IMR-90 (cell line): ENCODE data around the gene HS3ST6. TPM values are rescaled to one million over a fixed set of nuclear protein-coding genes. Genes with fewer than 3 reads are reported as not detected.

Experiments used
- ATAC-seq: fragments of 200-7000 bp; cut with Tn5 transposase; 2 replicates; pipeline ENCODE4 v1.9.1; 2020; ENCODE audit warnings: low read depth, mild to moderate bottlenecking, moderate library complexity
- BruUV-seq: library from RNA; stranded (reverse); fragments of 400-500 nt; replicated peaks from 2 replicates; lab custom pipeline; 2021; lab: Mats Ljungman, UMichigan
- CTCF ChIA-PET: fragments of 300-600 bp; formaldehyde crosslinking; extraction: SDS; loops from one replicate; lab custom pipeline; 2021; ENCODE audit warnings: antibody characterized with exemption; lab: Yijun Ruan, JAX
- POLR2A ChIA-PET: fragments of 300-600 bp; sonication (Branson Sonifier 250); formaldehyde crosslinking; loops from one replicate; lab custom pipeline; 2022; ENCODE audit warnings: antibody characterized with exemption; ENCODE audit not compliant: unreplicated experiment; lab: Charles Lee
- DNase-seq: peaks from one replicate; pipeline ENCODE4 v3.0.0; 2013
- H2AFZ ChIP-seq: replicated peaks from 2 replicates; pipeline ENCODE3; 2013; ENCODE audit warnings: low read length, mild to moderate bottlenecking; ENCODE audit not compliant: poor library complexity
- H2AK5ac ChIP-seq: 2 replicates; pipeline ENCODE4 v1.6.1; 2013; ENCODE audit warnings: low read depth, low read length, inconsistent platforms
- H2AK9ac ChIP-seq: replicated peaks from 2 replicates; pipeline ENCODE3; 2013; ENCODE audit warnings: mild to moderate bottlenecking, low read depth, low read length, moderate library complexity; ENCODE audit not compliant: poor library complexity
- H2BK120ac ChIP-seq: 2 replicates; pipeline ENCODE4 v1.6.1; 2013; ENCODE audit warnings: low read depth, low read length, inconsistent platforms
- H2BK15ac ChIP-seq: 3 replicates; pipeline ENCODE4 v1.6.1; 2013; ENCODE audit warnings: low read depth, low read length, inconsistent platforms
- H2BK20ac ChIP-seq: 2 replicates; pipeline ENCODE4 v1.6.1; 2013; ENCODE audit warnings: low read depth, mild to moderate bottlenecking, inconsistent platforms, low read length, moderate library complexity
- H2BK5ac ChIP-seq: 2 replicates; pipeline ENCODE4 v1.6.1; 2013; ENCODE audit warnings: mild to moderate bottlenecking, low read depth, low read length, inconsistent platforms; ENCODE audit not compliant: poor library complexity, severe bottlenecking
- H3K14ac ChIP-seq: replicated peaks from 2 replicates; pipeline ENCODE4 v1.6.1; 2013; ENCODE audit warnings: low read depth, low read length, inconsistent platforms
- H3K18ac ChIP-seq: 2 replicates; pipeline ENCODE4 v1.6.1; 2013; ENCODE audit warnings: low read depth, low read length, control low read depth
- H3K23ac ChIP-seq: 2 replicates; pipeline ENCODE4 v1.6.1; 2013; ENCODE audit warnings: low read depth, low read length, inconsistent platforms
- H3K27ac ChIP-seq: 2 replicates; pipeline ENCODE4 v1.5.1; 2013; ENCODE audit warnings: mild to moderate bottlenecking, control low read depth, low read length; ENCODE audit not compliant: insufficient read depth
- H3K27me3 ChIP-seq: 2 replicates; pipeline ENCODE4 v1.6.1; 2013; ENCODE audit warnings: low read length; ENCODE audit not compliant: control insufficient read depth, insufficient read depth
- H3K36me3 ChIP-seq: 2 replicates; pipeline ENCODE4 v1.6.1; 2013; ENCODE audit warnings: low read length, mixed read lengths; ENCODE audit not compliant: control insufficient read depth, insufficient read depth
- H3K4ac ChIP-seq: 2 replicates; pipeline ENCODE4 v1.6.1; 2013; ENCODE audit warnings: low read depth, low read length, inconsistent platforms
- H3K4me1 ChIP-seq: 2 replicates; pipeline ENCODE4 v1.6.1; 2013; ENCODE audit warnings: low read length, mixed read lengths; ENCODE audit not compliant: control insufficient read depth, insufficient read depth
- H3K4me2 ChIP-seq: 2 replicates; pipeline ENCODE4 v1.6.1; 2013; ENCODE audit warnings: low read depth, mild to moderate bottlenecking, control low read depth, low read length, moderate library complexity
- H3K4me3 ChIP-seq: 2 replicates; pipeline ENCODE4 v1.5.1; 2013; ENCODE audit warnings: low read depth, mild to moderate bottlenecking, control low read depth, low read length, moderate library complexity; ENCODE audit not compliant: insufficient read depth
- H3K56ac ChIP-seq: 2 replicates; pipeline ENCODE4 v1.6.1; 2013; ENCODE audit warnings: low read length, inconsistent platforms; ENCODE audit not compliant: insufficient read depth; ENCODE audit errors: extremely low read depth
- H3K79me1 ChIP-seq, 2 experiments: 2 replicates each; pipeline ENCODE4 v1.6.1; 2013; ENCODE audit warnings: low read length in 2 of 2, inconsistent platforms in 1 of 2, low read depth in 1 of 2
- H3K9ac ChIP-seq: 2 replicates; pipeline ENCODE4 v1.6.1; 2013; ENCODE audit warnings: low read depth, low read length, control low read depth
- H3K9me1 ChIP-seq: 2 replicates; pipeline ENCODE4 v1.6.1; 2013; ENCODE audit warnings: low read length, inconsistent platforms; ENCODE audit not compliant: insufficient read depth
- H3K9me3 ChIP-seq: 2 replicates; pipeline ENCODE4 v1.6.1; 2013; ENCODE audit warnings: low read length; ENCODE audit not compliant: control insufficient read depth, insufficient read depth
- H4K20me1 ChIP-seq: 2 replicates; pipeline ENCODE4 v1.6.1; 2013; ENCODE audit warnings: low read length, inconsistent platforms; ENCODE audit not compliant: insufficient read depth
- H4K5ac ChIP-seq: 2 replicates; pipeline ENCODE4 v1.6.1; 2013; ENCODE audit warnings: mild to moderate bottlenecking, low read depth, low read length, control low read depth
- H4K8ac ChIP-seq, 2 experiments: 2 replicates each; pipeline ENCODE4 v1.6.1; 2013; ENCODE audit warnings: low read depth in 2 of 2, low read length in 2 of 2, control low read depth in 1 of 2, inconsistent platforms in 1 of 2
- H4K91ac ChIP-seq: 2 replicates; pipeline ENCODE4 v1.6.1; 2013; ENCODE audit warnings: low read depth, low read length, inconsistent platforms; ENCODE audit not compliant: insufficient read depth
- BHLHE40 ChIP-seq: fragments of 150-350 bp; IDR thresholded peaks from 2 replicates; pipeline ENCODE4 v1.6.1; 2016; ENCODE audit warnings: mild to moderate bottlenecking, low read depth, low read length
- CEBPB ChIP-seq: IDR thresholded peaks from 2 replicates; pipeline ENCODE4 v1.6.1; 2012; ENCODE audit warnings: low read depth, low read length, improper control_type of control experiment
- CHD1 ChIP-seq: IDR thresholded peaks from 2 replicates; pipeline ENCODE4 v1.6.1; 2012; ENCODE audit warnings: low read depth, low read length, improper control_type of control experiment
- ELK1 ChIP-seq: fragments of 150-350 bp; IDR thresholded peaks from 2 replicates; pipeline ENCODE4 v1.6.1; 2016; ENCODE audit warnings: low read depth, mild to moderate bottlenecking, low read length, moderate library complexity, borderline replicate concordance
- FOS ChIP-seq: fragments of 150-350 bp; IDR thresholded peaks from 2 replicates; pipeline ENCODE4 v1.6.1; 2016; ENCODE audit warnings: low read depth, low read length
- MAFK ChIP-seq: IDR thresholded peaks from 2 replicates; pipeline ENCODE4 v1.6.1; 2012; ENCODE audit warnings: low read depth, low read length, improper control_type of control experiment
- MAZ ChIP-seq: IDR thresholded peaks from 2 replicates; pipeline ENCODE4 v1.6.1; 2012; ENCODE audit warnings: low read depth, mild to moderate bottlenecking, low read length, improper control_type of control experiment, moderate library complexity, borderline replicate concordance
- MXI1 ChIP-seq: IDR thresholded peaks from 2 replicates; pipeline ENCODE4 v1.6.1; 2012; ENCODE audit warnings: low read depth, mild to moderate bottlenecking, low read length, moderate library complexity, borderline replicate concordance
- POLR2A ChIP-seq: IDR thresholded peaks from 2 replicates; pipeline ENCODE4 v1.6.1; 2012; ENCODE audit warnings: mild to moderate bottlenecking, low read depth, low read length
- RAD21 ChIP-seq: IDR thresholded peaks from 2 replicates; pipeline ENCODE4 v1.6.1; 2012; ENCODE audit warnings: low read length, improper control_type of control experiment
- RCOR1 ChIP-seq: IDR thresholded peaks from 2 replicates; pipeline ENCODE4 v1.6.1; 2012; ENCODE audit warnings: mild to moderate bottlenecking, low read length, improper control_type of control experiment; ENCODE audit not compliant: insufficient replicate concordance
- RFX5 ChIP-seq: IDR thresholded peaks from 2 replicates; pipeline ENCODE4 v1.8.0; 2012; ENCODE audit warnings: low read depth, mild to moderate bottlenecking, low read length, moderate library complexity
- SMC3 ChIP-seq: fragments of 150-350 bp; IDR thresholded peaks from 2 replicates; pipeline ENCODE4 v1.6.1; 2016; ENCODE audit warnings: low read depth, mild to moderate bottlenecking, antibody characterized with exemption, low read length, moderate library complexity
- USF2 ChIP-seq: fragments of 150-350 bp; IDR thresholded peaks from 2 replicates; pipeline ENCODE4 v1.6.1; 2017; ENCODE audit warnings: mild to moderate bottlenecking, antibody characterized with exemption, low read length, low read depth
- WGBS, 2 experiments: methylation state at CpG; one replicate each; pipeline versions ENCODE4 v1.1.5 to v1.1.7; 2013; ENCODE audit warnings: missing lambda C conversion rate in 2 of 2; ENCODE audit not compliant: insufficient read length in 1 of 2; ENCODE audit errors: extremely low coverage in 2 of 2; 5-methylcytosine and 5-hydroxymethylcytosine counted together
- dilution Hi-C: fragments of 300-500 bp; cut with HindIII; formaldehyde crosslinking; loops from one replicate; pipeline ENCODE4 v1.14.3; 2018; ENCODE audit warnings: low sequenced_read_pairs; ENCODE audit not compliant: unreplicated experiment
- in situ Hi-C: fragments of 300-500 bp; cut with MboI; formaldehyde crosslinking; loops from 3 replicates; pipeline ENCODE4 v1.14.3; 2019; ENCODE audit warnings: low sequenced_read_pairs, inconsistent platforms, mixed read lengths
- intact Hi-C: fragments of 100-400 bp; cut with micrococcal nuclease; formaldehyde crosslinking; loops from 2 replicates; pipeline ENCODE4 v1.10.0; 2022
- polyA plus RNA-seq, 3 experiments: library from polyadenylated mRNA; depleted of rRNA; stranded (reverse); fragments of >200 nt; gene quantifications; 2 replicates each; pipeline ENCODE4 v1.2.3, GENCODE V29; 2012; ENCODE audit warnings: low replicate concordance in 1 of 3
- total RNA-seq: library from RNA; depleted of rRNA; stranded (reverse); fragments of >200 nt; gene quantifications from 2 replicates; pipeline ENCODE4 v1.2.3, GENCODE V29; 2012

HS3ST6 gene
- total and polyA plus RNA-seq, 2 of the 4 experiments (the other 2 are of a cell fraction), result not detected

GRCh38 chr16:1915732-1916639 lies 2.2 kb downstream of the HS3ST6 start (continued):
- TF ChIP-seq SMC3, result no peak

GRCh38 chr16:1914988-1915387 lies 3.2 kb downstream of the HS3ST6 start:
- no peak overlapping the region for H3K9ac ChIP-seq
- H3K9me3 ChIP-seq, result no peaks in the 10 kb centered on the region
- no peak overlapping the region for H2BK120ac ChIP-seq
- ChIA-PET CTCF (no interaction called here), POLR2A (no interaction called here)
- H3K4me2 ChIP-seq, result no peak overlapping the region
- no peak overlapping the region for H3K18ac ChIP-seq
- no peak overlapping the region for H4K91ac ChIP-seq
- ATAC-seq (no peak), DNase-seq (no peak)
- no peak overlapping the region for H3K4ac ChIP-seq
- no peak overlapping the region for H3K4me3 ChIP-seq
- no peaks in the 10 kb centered on the region for H3K9me1 ChIP-seq
- H2AK5ac ChIP-seq, result no peak overlapping the region
- H4K8ac ChIP-seq, result no peak overlapping the region
- H3K27ac ChIP-seq, result no peak overlapping the region
- no peak overlapping the region for H3K23ac ChIP-seq
- no peak overlapping the region for H3K14ac ChIP-seq
- dilution Hi-C loops (no loop called here), intact Hi-C loops (no loop called here), in situ Hi-C loops (no loop called here)
- no TSS peak for BruUV-seq
- H4K5ac ChIP-seq, result no peak overlapping the region
- H4K20me1 ChIP-seq, result no peaks in the 10 kb centered on the region
- no peaks in the 10 kb centered on the region for H3K36me3 ChIP-seq
- 30% methylated on average over 3 of the region's 8 CpGs; no CpG with 5 or more reads in 1 of the 2 experiments for WGBS, 2 experiments
- no peak overlapping the region for H2AFZ ChIP-seq
- peaks cover 66% of the 10 kb centered on the region for H3K27me3 ChIP-seq
- H2AK9ac ChIP-seq, result no peak overlapping the region
- no peaks in the 10 kb centered on the region for H3K79me1 ChIP-seq
- no peaks in the 10 kb centered on the region for H3K4me1 ChIP-seq
- no peak overlapping the region for H2BK20ac ChIP-seq
- H3K56ac ChIP-seq, result no peak overlapping the region
- H2BK15ac ChIP-seq, result no peak overlapping the region
- no peak overlapping the region for H2BK5ac ChIP-seq
- TF ChIP-seq RAD21 (no peak), BHLHE40 (no peak), ELK1 (no peak), POLR2A (no peak), CHD1 (no peak), MAZ (no peak), RCOR1 (no peak), CEBPB (no peak), RFX5 (no peak), FOS (no peak), SMC3 (no peak), MXI1 (no peak), USF2 (no peak), MAFK (no peak)
